Peyer's patch (tissue), 4 donors: ENCODE results near the gene CAPN9. TPM values are rescaled to one million over a fixed set of nuclear protein-coding genes. Genes with fewer than 3 reads are reported as not detected.
A peak's percentile ranks its signal among the peaks of the same experiment; 100 is the strongest.
"Not testable (repeated sequence)": the region's sequence is repeated elsewhere in the genome, so short reads cannot be mapped to it uniquely, and the experiment has no call there.

Experiments
- DNase-seq, 3 donors: peaks; one replicate each; pipeline ENCODE4 v3.0.0-alpha.2; 2017 to 2019
- H3K27ac ChIP-seq, 4 donors: fragments of 200-600 bp; sonication (generic); one replicate each; pipeline ENCODE4 v1.5.1; 2016 to 2019
- H3K27me3 ChIP-seq, 2 donors: fragments of 200-600 bp; sonication (generic); one replicate each; pipeline ENCODE4 v1.5.1; 2019
- H3K36me3 ChIP-seq, 3 donors: fragments of 200-600 bp; sonication (generic); one replicate each; pipeline ENCODE4 v1.5.1; 2016 to 2019
- H3K4me1 ChIP-seq, 4 donors: fragments of 200-600 bp; sonication (generic); one replicate each; pipeline ENCODE4 v1.5.1; 2016 to 2019
- H3K4me3 ChIP-seq, 4 donors: fragments of 200-600 bp; sonication (generic); 1 replicate in 3 of 4; 2 replicates in 1 of 4; pipeline ENCODE4 v1.5.1; 2016 to 2019; ENCODE audit warnings: mild to moderate bottlenecking in 1 of 4
- H3K9me3 ChIP-seq, 4 donors: fragments of 200-600 bp; sonication (generic); one replicate each; pipeline ENCODE4 v1.5.1; 2016 to 2019; ENCODE audit warnings: mild to moderate bottlenecking in 1 of 4
- POLR2A ChIP-seq, 2 donors: fragments of 450-650 bp; IDR thresholded peaks; one replicate each; pipeline ENCODE4 v1.5.1; 2017; ENCODE audit warnings: antibody characterized with exemption in 2 of 2, mild to moderate bottlenecking in 2 of 2, moderate library complexity in 2 of 2
- total RNA-seq, 4 donors: library from RNA; depleted of rRNA; stranded (reverse); fragments of >200 nt; gene quantifications; one replicate each; pipeline ENCODE4 v1.1.0, GENCODE V29; 2016
- TF ChIP-seq, protein P1 (sequence below), 6 experiments: fragments of 450-650 bp in 4 of 6; fragments of 200-600 bp in 2 of 6; sonication (generic) in 1 of 6; IDR thresholded peaks; one replicate each; pipeline ENCODE4 v1.5.1; 2017 to 2019; ENCODE audit warnings: antibody characterized with exemption in 6 of 6, mild to moderate bottlenecking in 3 of 6, moderate library complexity in 1 of 6

CAPN9 gene, protein sequence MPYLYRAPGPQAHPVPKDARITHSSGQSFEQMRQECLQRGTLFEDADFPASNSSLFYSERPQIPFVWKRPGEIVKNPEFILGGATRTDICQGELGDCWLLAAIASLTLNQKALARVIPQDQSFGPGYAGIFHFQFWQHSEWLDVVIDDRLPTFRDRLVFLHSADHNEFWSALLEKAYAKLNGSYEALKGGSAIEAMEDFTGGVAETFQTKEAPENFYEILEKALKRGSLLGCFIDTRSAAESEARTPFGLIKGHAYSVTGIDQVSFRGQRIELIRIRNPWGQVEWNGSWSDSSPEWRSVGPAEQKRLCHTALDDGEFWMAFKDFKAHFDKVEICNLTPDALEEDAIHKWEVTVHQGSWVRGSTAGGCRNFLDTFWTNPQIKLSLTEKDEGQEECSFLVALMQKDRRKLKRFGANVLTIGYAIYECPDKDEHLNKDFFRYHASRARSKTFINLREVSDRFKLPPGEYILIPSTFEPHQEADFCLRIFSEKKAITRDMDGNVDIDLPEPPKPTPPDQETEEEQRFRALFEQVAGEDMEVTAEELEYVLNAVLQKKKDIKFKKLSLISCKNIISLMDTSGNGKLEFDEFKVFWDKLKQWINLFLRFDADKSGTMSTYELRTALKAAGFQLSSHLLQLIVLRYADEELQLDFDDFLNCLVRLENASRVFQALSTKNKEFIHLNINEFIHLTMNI
- total RNA-seq = 10 to 100 TPM; 23.7 to 43.1 (median 33.4) TPM

DNA sequence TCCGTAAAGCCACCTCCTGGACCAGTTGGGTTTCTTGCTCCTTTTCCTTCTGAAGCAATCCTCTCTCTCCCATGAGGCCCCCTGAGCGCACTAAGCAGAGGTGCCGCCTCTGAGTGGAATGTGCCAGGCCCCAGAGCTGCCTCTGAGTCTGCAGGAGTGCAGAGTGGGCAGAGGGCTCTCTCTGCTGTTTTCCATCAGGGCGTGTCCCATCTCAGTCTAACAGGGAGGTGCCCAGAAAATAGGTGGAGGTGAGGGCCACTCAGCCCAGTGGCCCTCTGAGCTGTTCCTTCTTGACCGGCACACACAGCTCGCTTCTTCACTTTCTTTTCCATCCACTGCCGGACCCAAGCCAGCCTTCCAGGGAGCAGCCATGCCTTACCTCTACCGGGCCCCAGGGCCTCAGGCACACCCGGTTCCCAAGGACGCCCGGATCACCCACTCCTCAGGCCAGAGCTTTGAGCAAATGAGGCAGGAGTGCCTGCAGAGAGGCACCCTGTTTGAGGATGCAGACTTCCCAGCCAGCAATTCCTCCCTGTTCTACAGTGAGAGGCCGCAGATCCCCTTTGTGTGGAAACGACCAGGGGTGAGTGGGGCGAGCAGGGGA lies at the start of gene CAPN9:
Gene CAPN9, plus strand, starts transcription at position 262 of the 604 bp plus-strand sequence. Its CDS starts 109 bp downstream, at position 371.
- H3K36me3 ChIP-seq = no peaks in the 10 kb centered on the region
- H3K9me3 ChIP-seq = no peaks in the 10 kb centered on the region
- H3K27ac ChIP-seq = peak within 1 kb of the TSS in 3 of 4 donors; percentile 2 to 70 (median 57)
- no peak for DNase-seq
- TF ChIP-seq, protein P1, sequence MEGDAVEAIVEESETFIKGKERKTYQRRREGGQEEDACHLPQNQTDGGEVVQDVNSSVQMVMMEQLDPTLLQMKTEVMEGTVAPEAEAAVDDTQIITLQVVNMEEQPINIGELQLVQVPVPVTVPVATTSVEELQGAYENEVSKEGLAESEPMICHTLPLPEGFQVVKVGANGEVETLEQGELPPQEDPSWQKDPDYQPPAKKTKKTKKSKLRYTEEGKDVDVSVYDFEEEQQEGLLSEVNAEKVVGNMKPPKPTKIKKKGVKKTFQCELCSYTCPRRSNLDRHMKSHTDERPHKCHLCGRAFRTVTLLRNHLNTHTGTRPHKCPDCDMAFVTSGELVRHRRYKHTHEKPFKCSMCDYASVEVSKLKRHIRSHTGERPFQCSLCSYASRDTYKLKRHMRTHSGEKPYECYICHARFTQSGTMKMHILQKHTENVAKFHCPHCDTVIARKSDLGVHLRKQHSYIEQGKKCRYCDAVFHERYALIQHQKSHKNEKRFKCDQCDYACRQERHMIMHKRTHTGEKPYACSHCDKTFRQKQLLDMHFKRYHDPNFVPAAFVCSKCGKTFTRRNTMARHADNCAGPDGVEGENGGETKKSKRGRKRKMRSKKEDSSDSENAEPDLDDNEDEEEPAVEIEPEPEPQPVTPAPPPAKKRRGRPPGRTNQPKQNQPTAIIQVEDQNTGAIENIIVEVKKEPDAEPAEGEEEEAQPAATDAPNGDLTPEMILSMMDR (IDR thresholded peaks at IDR 0.05) = no peak
- no peak for TF ChIP-seq POLR2A (IDR thresholded peaks at IDR 0.05)
- H3K27me3 ChIP-seq = no peaks in the 10 kb centered on the region
- H3K4me1 ChIP-seq = peaks cover 0 to 5% (median 0%) of the 10 kb centered on the region in 4 donors
- peak within 1 kb of the TSS in 1 of 4 donors; percentile 17 for H3K4me3 ChIP-seq

DNA sequence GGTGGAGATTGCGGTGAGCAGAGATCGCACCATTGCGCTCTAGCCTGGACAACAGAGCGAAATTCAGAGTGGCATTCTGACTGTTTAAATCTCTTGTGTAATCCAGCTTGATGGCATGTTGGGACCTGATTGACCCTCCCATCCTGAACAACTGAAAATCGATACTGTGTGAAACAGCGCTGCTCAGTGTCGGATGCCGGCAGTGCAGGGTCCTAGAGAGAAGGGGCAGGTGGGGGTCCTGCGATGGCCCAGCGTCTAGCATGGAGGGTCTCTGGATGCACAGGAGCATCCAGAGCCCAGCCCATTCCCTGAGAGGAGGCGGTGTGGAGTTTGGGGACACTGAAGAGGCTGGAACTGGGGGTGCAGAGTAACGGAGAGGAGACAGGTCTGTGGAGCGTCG lies 49.1 kb upstream of the CAPN9 start:
- Histone ChIP-seq H3K9me3 (no peaks in the 10 kb centered on the region), H3K27me3 (no peaks in the 10 kb centered on the region), H3K4me3 (no peak overlapping the region), H3K27ac (no peak overlapping the region), H3K4me1 (no peaks in the 10 kb centered on the region), H3K36me3 (peaks cover 0 to 10% (median 0%) of the 10 kb centered on the region in 3 donors)
- DNase-seq = no peak
- TF ChIP-seq, protein P1 (IDR thresholded peaks at IDR 0.05) = no peak
- TF ChIP-seq POLR2A (IDR thresholded peaks at IDR 0.05) = no peak

DNA sequence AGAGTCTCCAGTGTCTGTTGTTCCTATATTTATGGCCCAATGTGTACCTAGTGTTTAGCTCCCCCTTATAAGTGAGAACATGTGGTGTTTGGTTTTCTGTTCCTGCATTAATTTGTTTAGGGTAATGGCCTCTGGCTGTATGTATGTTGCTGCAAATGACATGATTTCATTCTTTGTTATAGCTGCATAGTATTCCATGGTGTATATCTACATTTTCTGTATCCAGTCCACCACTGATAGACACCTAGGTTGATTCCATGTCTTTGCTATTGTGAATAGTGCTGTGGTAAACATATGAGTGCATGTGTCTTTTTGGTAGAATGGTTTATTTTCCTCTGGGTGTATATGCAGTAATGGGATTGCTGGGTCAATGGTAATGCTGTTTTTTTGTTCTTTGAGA lies 48.2 kb upstream of the CAPN9 start:
- not testable (repeated sequence) for DNase-seq, H3K36me3 ChIP-seq

DNA sequence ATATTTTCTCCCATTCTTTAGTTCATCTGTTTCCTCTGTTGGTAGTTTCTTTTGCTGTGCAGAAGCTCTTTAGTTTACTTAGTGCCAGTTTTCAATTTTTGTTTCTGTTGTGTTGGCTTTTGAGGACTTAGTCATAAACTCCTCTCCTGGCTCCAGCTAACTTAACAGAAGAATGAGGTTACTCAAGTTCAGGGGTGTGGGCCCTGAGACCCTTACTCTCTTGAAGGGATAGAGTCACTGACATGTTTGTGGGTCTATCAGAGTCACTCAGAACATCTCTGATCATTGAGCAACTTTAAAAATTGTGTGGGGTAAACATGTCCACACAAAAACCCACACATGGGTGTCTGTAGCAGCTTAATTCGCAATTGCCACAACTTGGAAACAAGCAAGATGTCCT lies 47.5 kb upstream of the CAPN9 start:
- Histone ChIP-seq H3K9me3 (no peaks in the 10 kb centered on the region), H3K4me3 (no peak overlapping the region), H3K27ac (no peak overlapping the region), H3K4me1 (no peaks in the 10 kb centered on the region), H3K36me3 (no peaks in the 10 kb centered on the region), H3K27me3 (no peaks in the 10 kb centered on the region)
- TF ChIP-seq, protein P1 (IDR thresholded peaks at IDR 0.05) = no peak
- TF ChIP-seq POLR2A (IDR thresholded peaks at IDR 0.05) = no peak
- no peak for DNase-seq

More for the DNA sequence above, 48.2 kb upstream of the CAPN9 start:
- H3K4me1 ChIP-seq, H3K9me3 ChIP-seq, H3K27ac ChIP-seq, H3K27me3 ChIP-seq, H3K4me3 ChIP-seq: not testable (repeated sequence)

DNA sequence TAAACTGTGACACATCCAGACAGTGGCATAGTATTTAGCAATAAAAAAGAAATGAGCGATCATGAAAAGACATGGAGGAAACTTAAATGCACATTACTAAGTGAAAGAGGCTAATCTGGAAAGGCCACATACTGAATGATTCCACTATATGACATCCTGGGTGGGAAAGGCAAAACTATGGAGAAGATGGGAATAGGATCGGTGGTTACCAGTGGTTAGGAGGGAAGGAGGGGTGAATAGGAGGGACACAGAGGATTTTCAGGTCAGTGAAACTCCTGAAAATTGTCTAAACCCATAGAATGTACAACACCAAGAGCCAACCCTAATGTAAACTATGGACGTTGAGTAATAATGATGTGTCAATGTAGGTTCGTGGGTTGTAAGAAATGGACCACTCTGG lies 47.1 kb upstream of the CAPN9 start:
- no peak for DNase-seq
- Histone ChIP-seq H3K4me1 (no peaks in the 10 kb centered on the region), H3K27me3 (no peaks in the 10 kb centered on the region), H3K9me3 (no peaks in the 10 kb centered on the region), H3K4me3 (no peak overlapping the region), H3K36me3 (no peaks in the 10 kb centered on the region), H3K27ac (no peak overlapping the region)
- TF ChIP-seq, protein P1 (IDR thresholded peaks at IDR 0.05) = no peak
- TF ChIP-seq POLR2A (IDR thresholded peaks at IDR 0.05) = no peak

DNA sequence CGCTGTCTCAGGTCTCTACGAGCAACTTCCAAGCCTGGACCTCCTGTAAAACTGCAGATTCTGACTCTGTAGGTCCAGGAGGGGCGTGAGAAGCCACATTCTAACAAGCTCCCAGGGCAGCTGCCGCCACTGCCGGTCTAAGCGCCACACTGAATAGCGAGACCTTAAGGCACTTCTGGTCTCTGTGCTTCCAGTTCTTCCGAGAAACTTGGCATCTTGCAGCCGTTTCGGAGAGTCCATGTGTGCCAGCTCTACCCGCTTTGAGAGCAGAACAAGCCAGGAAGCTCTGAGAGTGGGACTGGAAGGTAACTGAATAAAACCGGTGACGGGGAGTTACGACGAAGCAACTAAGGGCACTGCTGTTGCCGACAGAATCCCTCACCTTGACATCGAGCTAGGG lies 45.8 kb upstream of the CAPN9 start:
- H3K36me3 ChIP-seq = no peaks in the 10 kb centered on the region
- H3K27me3 ChIP-seq = no peaks in the 10 kb centered on the region
- H3K4me1 ChIP-seq = no peaks in the 10 kb centered on the region
- DNase-seq = no peak
- no peaks in the 10 kb centered on the region for H3K9me3 ChIP-seq
- no peak overlapping the region for H3K27ac ChIP-seq
- H3K4me3 ChIP-seq = no peak overlapping the region
- TF ChIP-seq POLR2A (IDR thresholded peaks at IDR 0.05) = no peak
- TF ChIP-seq, protein P1 (IDR thresholded peaks at IDR 0.05) = no peak
